Measurements from ENCODE around the gene ARHGAP26. TPM values are rescaled to one million over a fixed set of nuclear protein-coding genes. Genes with fewer than 3 reads are reported as not detected.

Gene ARHGAP26
- total and polyA plus RNA-seq, 2 donors (not counting 3 experiments of a cell fraction or from before 2014, with no cell fraction given) = 3.1 to 16.2 TPM

DNA sequence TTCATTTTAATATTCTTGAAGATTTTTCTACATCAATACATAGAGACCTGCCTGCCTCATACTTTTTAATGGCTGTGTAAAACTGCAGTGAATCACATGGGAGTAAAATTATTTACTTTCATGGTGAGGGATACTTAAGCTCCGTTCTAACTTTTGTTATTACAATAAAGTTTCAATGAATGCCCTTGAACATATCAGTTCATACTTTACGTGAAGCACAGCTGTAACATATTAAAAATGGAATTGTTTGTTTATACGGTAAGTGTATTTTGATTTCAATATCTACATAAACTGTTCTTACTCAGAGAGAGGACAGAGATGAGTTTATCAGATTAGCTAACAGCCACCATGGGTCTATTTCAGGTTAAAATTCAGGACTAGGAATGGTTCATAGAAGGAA lies 478.2 kb downstream of the ARHGAP26 start:
- Histone ChIP-seq H3K36me3 (ENCODE audit: control insufficient read depth in 2 of 2, extremely low read depth in 1 of 2, insufficient read depth in 2 of 2, low read length in 2 of 2) (no peaks in the 10 kb centered on the region), H3K27me3 (ENCODE audit: control insufficient read depth in 2 of 2, insufficient read depth in 2 of 2, low read length in 2 of 2) (no peaks in the 10 kb centered on the region), H3K4me3 (replicated peaks in 1 of 3; ENCODE audit: insufficient read depth in 1 of 3, low read depth in 1 of 3, low read length in 3 of 3) (no peak overlapping the region), H3K79me2 (ENCODE audit: control insufficient read depth, insufficient read depth, low read length) (no peaks in the 10 kb centered on the region), H2AFZ (ENCODE audit: low read depth, low read length) (no peak overlapping the region), H3K9me1 (replicated peaks; ENCODE audit: control insufficient read depth, extremely low read depth, insufficient read depth, low read length) (no peaks in the 10 kb centered on the region), H3K4me1 (ENCODE audit: control insufficient read depth, extremely low read depth, insufficient read depth, low read length) (peaks cover 18% of the 10 kb centered on the region), H3K9ac (replicated peaks; ENCODE audit: extremely low read depth, insufficient read depth, low read length) (no peak overlapping the region), H3K27ac (ENCODE audit: insufficient read depth, low read depth, low read length) (no peak overlapping the region), H3K9me3 (replicated peaks; ENCODE audit: control insufficient read depth, insufficient read depth, low read length) (no peaks in the 10 kb centered on the region), H3K4me2 (ENCODE audit: insufficient read depth, low read length) (no peak overlapping the region), H4K20me1 (replicated peaks; ENCODE audit: control insufficient read depth, extremely low read depth, insufficient read depth, low read length) (no peaks in the 10 kb centered on the region)
- intact Hi-C loops (cut with micrococcal nuclease) = no loop called here
- BruUV-seq (replicated peaks) = no TSS peak
- TF ChIP-seq EZH2 (IDR thresholded peaks at IDR 0.05; ENCODE audit: borderline replicate concordance, low read depth, low read length, severe bottlenecking) = no peak
- no peak for TF ChIP-seq POLR2AphosphoS5 (IDR thresholded peaks at IDR 0.05; ENCODE audit: insufficient read depth, low read depth, low read length)
- TF ChIP-seq, protein P1, sequence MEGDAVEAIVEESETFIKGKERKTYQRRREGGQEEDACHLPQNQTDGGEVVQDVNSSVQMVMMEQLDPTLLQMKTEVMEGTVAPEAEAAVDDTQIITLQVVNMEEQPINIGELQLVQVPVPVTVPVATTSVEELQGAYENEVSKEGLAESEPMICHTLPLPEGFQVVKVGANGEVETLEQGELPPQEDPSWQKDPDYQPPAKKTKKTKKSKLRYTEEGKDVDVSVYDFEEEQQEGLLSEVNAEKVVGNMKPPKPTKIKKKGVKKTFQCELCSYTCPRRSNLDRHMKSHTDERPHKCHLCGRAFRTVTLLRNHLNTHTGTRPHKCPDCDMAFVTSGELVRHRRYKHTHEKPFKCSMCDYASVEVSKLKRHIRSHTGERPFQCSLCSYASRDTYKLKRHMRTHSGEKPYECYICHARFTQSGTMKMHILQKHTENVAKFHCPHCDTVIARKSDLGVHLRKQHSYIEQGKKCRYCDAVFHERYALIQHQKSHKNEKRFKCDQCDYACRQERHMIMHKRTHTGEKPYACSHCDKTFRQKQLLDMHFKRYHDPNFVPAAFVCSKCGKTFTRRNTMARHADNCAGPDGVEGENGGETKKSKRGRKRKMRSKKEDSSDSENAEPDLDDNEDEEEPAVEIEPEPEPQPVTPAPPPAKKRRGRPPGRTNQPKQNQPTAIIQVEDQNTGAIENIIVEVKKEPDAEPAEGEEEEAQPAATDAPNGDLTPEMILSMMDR (IDR thresholded peaks at IDR 0.05; ENCODE audit: extremely low read depth in 1 of 2, insufficient read depth in 1 of 2, low read depth in 1 of 2, low read length in 2 of 2) = no peak
- TF ChIP-seq, protein P2, sequence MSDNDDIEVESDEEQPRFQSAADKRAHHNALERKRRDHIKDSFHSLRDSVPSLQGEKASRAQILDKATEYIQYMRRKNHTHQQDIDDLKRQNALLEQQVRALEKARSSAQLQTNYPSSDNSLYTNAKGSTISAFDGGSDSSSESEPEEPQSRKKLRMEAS (IDR thresholded peaks at IDR 0.05; ENCODE audit: insufficient read depth, insufficient read length) = no peak
- TF ChIP-seq JUN (IDR thresholded peaks at IDR 0.05; ENCODE audit: borderline replicate concordance, insufficient read depth, insufficient read length, low read depth) = no peak
- TF ChIP-seq POLR2A (IDR thresholded peaks at IDR 0.05; ENCODE audit: low read depth, low read length) = no peak
- TF ChIP-seq MYC (IDR thresholded peaks at IDR 0.05; ENCODE audit: low read depth, low read length) = no peak
- TF ChIP-seq FOS (IDR thresholded peaks at IDR 0.05; ENCODE audit: borderline replicate concordance, insufficient read depth, low read length) = no peak
- TF ChIP-seq GATA2 (IDR thresholded peaks at IDR 0.05; ENCODE audit: insufficient read depth, insufficient read length, low read depth, low read length) = no peak
- DNase-seq (ENCODE audit: low read depth, low spot score) (no peak), FAIRE-seq (no peak)
- ChIA-PET POLR2A (no interaction called here), CTCF (no interaction called here)
- dilution Hi-C loops (cut with MboI; ENCODE audit: extremely low pct_ligation_motif_present, low sequenced_read_pairs) = no loop called here
